SU-DHL-6 (cell line): ENCODE measurements around the gene APRT.
"Not testable (repeated sequence)": the region's sequence is repeated elsewhere in the genome, so short reads cannot be mapped to it uniquely, and the experiment has no call there.

Source experiments
- H2AFZ ChIP-seq: fragments of 200-600 bp; sonication (generic); 2 replicates; pipeline ENCODE4 v1.6.1; 2014; ENCODE audit warnings: low read depth, mild to moderate bottlenecking, moderate library complexity, mixed read lengths, antibody characterized with exemption, low read length; ENCODE audit not compliant: severe bottlenecking
- H3F3A ChIP-seq: fragments of 200-600 bp; shearing (Covaris generic); 2 replicates; pipeline ENCODE4 v1.6.0; 2016; ENCODE audit warnings: antibody characterized with exemption, mild to moderate bottlenecking; ENCODE audit not compliant: insufficient read depth
- H3K27ac ChIP-seq: fragments of 200-600 bp; sonication (generic); 2 replicates; pipeline ENCODE4 v1.5.1; 2016; ENCODE audit warnings: low read depth, mild to moderate bottlenecking, low read length, moderate library complexity, mixed read lengths
- H3K27me3 ChIP-seq: fragments of 200-600 bp; sonication (generic), shearing (Covaris generic); 2 replicates; pipeline ENCODE4 v1.6.0; 2014; ENCODE audit warnings: mild to moderate bottlenecking, low read length
- H3K36me3 ChIP-seq: fragments of 200-600 bp; sonication (generic); 2 replicates; pipeline ENCODE4 v1.6.1; 2014; ENCODE audit warnings: mild to moderate bottlenecking, low read length, mixed read lengths
- H3K4me2 ChIP-seq: fragments of 300-600, 200-600 bp; shearing (Covaris generic), sonication (generic); 2 replicates; pipeline ENCODE4 v1.6.0; 2014; ENCODE audit warnings: low read length, low read depth, mild to moderate bottlenecking; ENCODE audit not compliant: poor library complexity, severe bottlenecking
- H3K4me3 ChIP-seq: fragments of 200-600 bp; sonication (generic); 2 replicates; pipeline ENCODE4 v1.5.1; 2014; ENCODE audit warnings: antibody characterized with exemption, low read length, mild to moderate bottlenecking, mixed read lengths; ENCODE audit not compliant: insufficient read depth, poor library complexity, severe bottlenecking
- H3K79me2 ChIP-seq: fragments of 200-600 bp; sonication (generic); 2 replicates; pipeline ENCODE4 v1.6.1; 2014; ENCODE audit warnings: mild to moderate bottlenecking, low read length, moderate library complexity; ENCODE audit not compliant: insufficient read depth
- H3K9ac ChIP-seq: fragments of 200-600 bp; sonication (generic); 2 replicates; pipeline ENCODE4 v1.7.0; 2014; ENCODE audit warnings: mild to moderate bottlenecking, low read length
- H3K9me2 ChIP-seq: fragments of 200-600 bp; sonication (generic); replicated peaks from 2 replicates; pipeline ENCODE4 v1.6.1; 2014; ENCODE audit warnings: low read length; ENCODE audit not compliant: insufficient read depth
- H3K9me3 ChIP-seq: fragments of 200-600 bp; sonication (generic); 2 replicates; pipeline ENCODE4 v1.6.1; 2014; ENCODE audit warnings: low read length, mixed read lengths; ENCODE audit not compliant: insufficient read depth
- H4K20me1 ChIP-seq: fragments of 200-600 bp; sonication (generic); 2 replicates; pipeline ENCODE4 v1.6.1; 2014; ENCODE audit warnings: low read depth, mild to moderate bottlenecking, antibody characterized with exemption, low read length, moderate library complexity, mixed read lengths
- CTCF ChIP-seq: fragments of 200-600 bp; sonication (generic); IDR thresholded peaks from one replicate; pipeline ENCODE4 v1.5.1; 2017; ENCODE audit warnings: antibody characterized with exemption, mild to moderate bottlenecking, low read length, moderate library complexity; ENCODE audit not compliant: insufficient read depth, poor library complexity, severe bottlenecking
- EZH2phosphoT487 ChIP-seq: fragments of 200-600 bp; sonication (generic), shearing (Covaris generic); conservative IDR thresholded peaks from 2 replicates; pipeline ENCODE4 v1.6.1; 2018; ENCODE audit warnings: mild to moderate bottlenecking, antibody characterized with exemption, low read length, moderate library complexity, mixed read lengths

The APRT gene

DNA sequence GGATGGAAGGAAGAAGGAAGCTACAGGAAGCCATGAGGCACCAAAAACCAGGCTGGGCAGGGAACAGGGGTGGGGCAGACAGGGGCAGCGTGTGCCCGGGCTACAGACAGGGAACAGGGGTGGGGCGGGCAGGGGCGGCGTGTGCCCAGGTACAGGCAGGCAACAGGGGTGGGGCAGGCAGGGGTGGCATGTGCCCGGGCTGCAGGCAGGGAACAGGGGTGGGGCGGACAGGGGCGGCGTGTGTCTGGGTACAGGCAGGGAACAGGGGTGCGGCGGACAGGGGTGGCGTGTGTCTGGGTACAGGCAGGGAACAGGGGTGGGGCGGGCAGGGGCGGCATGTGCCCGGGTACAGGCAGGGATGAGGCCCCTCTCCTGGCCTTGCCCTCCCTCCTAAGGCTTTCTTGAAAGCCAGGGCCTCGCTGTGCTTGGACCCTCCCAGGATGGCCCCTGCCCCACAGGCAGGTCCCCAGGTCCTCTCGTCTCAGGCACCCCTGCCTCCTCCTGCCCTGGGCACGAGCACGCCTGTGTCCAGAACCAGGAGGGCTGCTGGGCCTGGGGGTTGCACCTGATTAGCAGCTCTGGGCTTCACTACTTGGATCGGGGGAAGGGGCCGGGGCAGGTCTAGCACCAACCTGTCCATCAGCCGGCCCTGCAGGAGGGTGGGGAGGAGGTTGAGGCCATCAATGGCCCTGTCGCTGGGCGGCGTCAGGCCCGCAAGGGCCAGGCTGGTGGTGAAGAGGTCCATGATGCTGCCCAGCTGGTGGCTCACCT is 14.5 kb upstream of the APRT start:
- Histone ChIP-seq H4K20me1 (no peaks in the 10 kb centered on the region), H3K27ac (no peak overlapping the region), H3K4me3 (no peak overlapping the region), H3K4me2 (no peak overlapping the region), H3K9me2 (no peaks in the 10 kb centered on the region), H2AFZ (no peak overlapping the region), H3K27me3 (no peaks in the 10 kb centered on the region), H3K79me2 (no peaks in the 10 kb centered on the region), H3F3A (no peaks in the 10 kb centered on the region), H3K9ac (no peak overlapping the region), H3K9me3 (no peaks in the 10 kb centered on the region), H3K36me3 (no peaks in the 10 kb centered on the region)
- no peak for TF ChIP-seq EZH2phosphoT487
- no peak for TF ChIP-seq CTCF

DNA sequence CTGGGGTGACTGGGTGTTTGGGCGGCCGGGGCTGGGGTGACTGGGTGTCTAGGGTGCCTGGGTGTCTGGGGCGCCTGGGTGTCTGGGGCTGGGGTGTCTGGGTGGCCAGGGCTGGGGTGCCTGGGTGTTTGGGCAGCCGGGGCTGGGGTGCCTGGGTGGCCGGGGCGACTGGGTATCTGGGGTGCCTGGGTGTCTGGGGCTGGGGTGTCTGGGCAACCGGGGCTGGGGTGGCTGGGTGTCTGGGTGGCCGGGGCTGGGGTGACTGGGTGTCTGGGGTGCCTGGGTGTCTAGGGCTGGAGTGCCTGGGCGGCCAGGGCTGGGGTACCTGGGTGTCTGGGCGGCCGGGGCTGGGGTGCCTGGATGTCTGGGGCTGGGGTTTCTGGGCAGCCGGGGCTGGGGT is 13.4 kb upstream of the APRT start:
- no peak overlapping the region for H3K4me2 ChIP-seq
- H2AFZ ChIP-seq, result no peak overlapping the region
- H3K27ac ChIP-seq, result no peak overlapping the region
- H3K79me2 ChIP-seq, result no peaks in the 10 kb centered on the region
- no peaks in the 10 kb centered on the region for H3F3A ChIP-seq
- H3K9me2 ChIP-seq, result no peaks in the 10 kb centered on the region
- H3K9me3 ChIP-seq, result no peaks in the 10 kb centered on the region
- H3K4me3 ChIP-seq, result no peak overlapping the region
- TF ChIP-seq CTCF (no peak), EZH2phosphoT487 (no peak)
- H3K27me3 ChIP-seq, result no peaks in the 10 kb centered on the region
- H3K9ac ChIP-seq, result no peak overlapping the region
- H3K36me3 ChIP-seq, result no peaks in the 10 kb centered on the region
- H4K20me1 ChIP-seq, result no peaks in the 10 kb centered on the region

GRCh38 chr16:88824256-88825077 is 12.7 kb upstream of the APRT start:
- Histone ChIP-seq H3K9me3 (no peaks in the 10 kb centered on the region), H3K4me2 (no peak overlapping the region), H3K27me3 (no peaks in the 10 kb centered on the region), H3F3A (no peaks in the 10 kb centered on the region), H3K79me2 (no peaks in the 10 kb centered on the region), H3K27ac (no peak overlapping the region), H2AFZ (no peak overlapping the region), H3K4me3 (no peak overlapping the region), H3K9me2 (no peaks in the 10 kb centered on the region), H3K36me3 (no peaks in the 10 kb centered on the region), H4K20me1 (no peaks in the 10 kb centered on the region), H3K9ac (no peak overlapping the region)
- no peak for TF ChIP-seq CTCF
- no peak for TF ChIP-seq EZH2phosphoT487

GRCh38 chr16:88823646-88824045 is 11.9 kb upstream of the APRT start:
- not testable (repeated sequence) for H3K9me3 ChIP-seq, H3K27me3 ChIP-seq, H3F3A ChIP-seq, H4K20me1 ChIP-seq, H3K9me2 ChIP-seq, H3K4me2 ChIP-seq, H2AFZ ChIP-seq, H3K27ac ChIP-seq, H3K4me3 ChIP-seq, H3K79me2 ChIP-seq, H3K36me3 ChIP-seq, H3K9ac ChIP-seq
